NCI-H226 (cell line): ENCODE data around the gene NEK4.
A peak's percentile ranks its signal among the peaks of the same experiment; 100 is the strongest.
"Not testable (repeated sequence)": the region's sequence is repeated elsewhere in the genome, so short reads cannot be mapped to it uniquely, and the experiment has no call there.

Source experiments
- DNase-seq: peaks from one replicate; pipeline ENCODE4 v3.0.0-alpha.2; 2015

The NEK4 gene

GRCh38 chr3:52777959-52778805 is 7.4 kb upstream of the NEK4 start:
- DNase-seq, result no peak

GRCh38 chr3:52777127-52777958 is 6.6 kb upstream of the NEK4 start, which contains the start of gene ITIH1:
Gene ITIH1 (plus strand): TSS chr3:52777599. CDS start chr3:52777616, 17 bp downstream.
- no peak for DNase-seq

GRCh38 chr3:52776486-52776885 is 5.7 kb upstream of the NEK4 start:
- not testable (repeated sequence) for DNase-seq

DNA sequence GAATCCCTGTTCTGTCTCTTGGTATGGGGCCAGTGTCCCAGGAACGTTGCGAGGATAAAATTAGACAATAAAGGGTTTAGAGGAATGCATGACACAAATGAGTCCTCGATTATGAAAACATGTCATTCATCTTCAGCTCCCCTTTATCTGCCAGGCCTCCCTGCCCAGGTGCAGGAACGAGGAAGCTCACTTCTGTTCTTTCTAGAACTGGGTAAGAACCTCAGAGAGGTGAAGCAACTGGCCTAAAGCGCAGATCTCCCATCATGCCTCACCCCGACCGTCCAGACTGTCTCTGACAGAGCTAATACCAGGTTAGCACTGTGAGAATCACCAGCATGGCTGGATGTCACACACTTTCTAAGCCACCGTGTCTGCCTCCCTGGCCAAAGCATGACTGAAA is 5.1 kb upstream of the NEK4 start:
- DNase-seq, result no peak

DNA sequence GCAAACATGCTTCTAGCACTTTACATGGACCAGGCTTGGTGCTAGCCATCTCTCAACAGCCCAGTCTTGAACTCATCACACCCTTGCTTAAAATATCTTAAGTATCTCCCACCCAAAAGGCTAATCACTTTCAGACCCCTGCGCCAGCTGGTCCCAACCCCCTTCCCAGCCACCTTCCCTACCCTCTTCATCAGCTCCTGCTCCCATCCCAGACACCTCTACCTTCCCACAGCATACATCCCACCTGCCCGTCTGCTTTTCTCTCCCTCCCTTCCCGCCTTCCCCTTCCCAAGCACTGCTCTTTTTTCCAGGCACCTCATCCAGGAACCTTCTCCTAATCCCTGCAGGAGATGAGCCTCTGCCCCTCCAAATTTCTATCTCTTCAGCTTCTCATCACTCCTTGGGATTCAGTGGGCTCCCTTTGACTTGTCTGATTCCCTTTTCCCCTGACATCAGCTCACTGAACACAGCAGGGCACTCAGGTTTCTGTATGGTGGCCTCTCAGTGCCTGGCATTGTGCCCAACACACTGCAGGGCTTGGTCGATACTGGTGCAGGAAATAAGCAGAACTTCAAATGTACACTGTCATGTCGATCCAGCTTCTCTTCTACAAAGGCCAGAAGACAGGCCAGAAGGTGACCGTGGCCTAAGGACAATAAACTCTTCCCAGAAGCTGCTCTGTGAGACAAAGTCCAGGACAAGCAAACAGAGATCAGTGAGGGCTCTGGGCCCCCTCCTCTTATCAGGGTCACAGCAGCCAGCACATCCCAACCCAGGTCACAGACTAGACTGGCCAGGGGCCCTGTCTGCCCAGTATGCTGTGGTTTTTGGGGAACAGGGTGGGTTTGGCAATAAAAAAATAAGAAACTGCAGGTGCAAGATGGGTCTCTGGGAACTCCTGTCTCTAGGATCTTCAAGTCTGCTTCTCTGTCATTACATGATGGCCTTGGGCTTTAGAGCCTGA is 4.4 kb upstream of the NEK4 start:
- no peak for DNase-seq

DNA sequence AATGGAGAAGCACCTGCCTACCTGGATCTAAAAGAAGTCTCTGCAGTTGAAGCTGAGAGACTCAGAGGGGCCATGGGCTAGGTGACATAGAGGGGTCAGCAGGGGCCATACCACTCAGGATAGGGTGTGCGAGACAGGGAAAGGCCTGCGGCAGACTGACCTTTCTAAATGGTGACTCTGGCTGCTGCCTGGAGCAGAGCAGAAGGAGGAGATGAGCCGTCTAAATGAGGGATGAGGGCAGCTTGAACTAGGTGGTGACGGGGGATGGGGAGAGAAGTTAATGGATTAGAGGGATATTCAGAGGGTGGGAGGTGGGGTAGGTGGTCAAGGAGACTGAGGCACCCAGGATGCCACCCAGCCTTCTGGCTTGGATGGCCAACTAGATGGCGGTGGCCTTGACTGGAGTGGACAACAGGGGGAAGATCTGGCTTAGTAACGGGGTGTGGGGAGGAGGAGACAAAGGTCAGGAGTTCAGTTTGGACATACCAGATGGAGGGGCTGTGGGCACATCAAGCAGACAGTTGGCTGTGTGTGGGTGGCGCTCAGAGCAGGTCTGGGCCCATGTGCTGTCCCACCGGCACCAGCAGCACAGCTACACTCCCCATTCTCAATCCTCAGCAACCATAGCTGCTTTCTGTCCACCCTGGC is 3.5 kb upstream of the NEK4 start:
- no peak for DNase-seq

DNA sequence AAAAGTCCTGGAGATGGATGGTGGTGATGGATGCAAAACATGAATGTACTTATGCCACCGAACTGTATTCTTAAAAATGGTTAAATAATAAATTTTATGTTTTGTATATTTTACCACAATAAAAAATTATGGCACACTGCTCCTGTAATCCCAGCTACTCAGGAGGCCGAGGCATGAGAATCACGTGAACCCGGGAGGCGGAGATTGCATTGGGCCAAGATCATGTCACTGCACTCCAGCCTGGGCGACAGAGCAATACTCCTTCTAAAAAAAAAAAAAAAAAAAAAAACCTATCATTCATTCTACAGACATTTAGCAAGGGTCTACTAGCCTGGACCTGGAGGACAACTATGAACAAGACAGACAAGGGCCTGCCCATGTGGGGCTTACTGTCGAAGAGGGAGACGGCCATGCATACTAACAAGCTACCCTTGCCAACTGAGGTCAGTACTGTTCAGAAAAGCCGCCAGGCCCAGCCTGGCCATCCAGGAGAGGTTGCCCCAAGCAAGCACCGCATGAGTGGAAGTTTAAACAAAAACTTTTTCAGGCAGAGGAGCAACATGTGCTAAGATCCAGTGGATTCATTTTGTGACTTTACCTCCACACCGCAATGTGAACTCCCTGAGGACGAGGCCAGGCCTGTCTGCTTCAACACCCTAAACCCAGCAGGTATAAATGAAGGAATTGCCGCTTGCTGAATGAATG is 2.8 kb upstream of the NEK4 start:
- no peak for DNase-seq

GRCh38 chr3:52771702-52772101 is 962 bp upstream of the NEK4 start:
- DNase-seq, result no peak

DNA sequence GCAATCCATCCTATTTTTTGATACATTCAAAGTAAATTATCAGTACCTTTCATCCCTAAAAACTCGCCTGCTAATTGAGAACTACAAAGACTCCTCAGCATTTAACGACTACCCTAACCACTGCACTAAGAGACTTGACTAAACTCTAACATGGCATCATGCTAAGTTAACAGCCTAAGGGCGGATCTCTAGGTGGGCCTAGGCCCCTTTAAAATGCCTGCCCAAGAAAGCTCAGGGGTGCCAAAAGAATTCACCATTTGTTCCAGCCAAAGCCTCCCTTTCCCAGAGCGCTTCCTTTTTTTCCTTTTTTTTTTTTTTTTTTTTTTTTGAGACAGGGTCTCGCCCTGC is 568 bp upstream of the NEK4 start:
- no peak for DNase-seq

- no peak for DNase-seq
Observed at GRCh38 chr3:52769786-52770455, 819 bp downstream of the NEK4 start.

GRCh38 chr3:52763466-52763865 is 7.3 kb downstream of the NEK4 start:
- peak; percentile 12 for DNase-seq

DNA sequence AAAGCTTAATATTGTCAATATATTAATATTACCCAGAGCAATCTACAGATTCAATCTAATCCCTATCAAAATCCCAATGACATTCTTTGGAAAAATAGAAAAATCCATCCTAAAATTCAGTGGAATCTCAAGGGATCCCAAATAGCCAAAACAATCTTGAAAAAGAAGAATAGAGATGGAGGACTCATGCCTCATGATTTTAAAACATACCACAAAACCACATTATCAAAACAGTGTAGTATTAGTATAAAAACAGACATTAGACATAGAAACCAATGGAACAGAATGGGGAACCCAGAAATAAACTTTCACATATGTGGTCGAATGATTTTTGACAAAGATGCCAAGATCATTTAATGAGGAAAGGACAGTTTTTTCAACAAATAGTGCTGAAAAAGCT is 14.6 kb downstream of the NEK4 start:
- DNase-seq, result no peak

DNA sequence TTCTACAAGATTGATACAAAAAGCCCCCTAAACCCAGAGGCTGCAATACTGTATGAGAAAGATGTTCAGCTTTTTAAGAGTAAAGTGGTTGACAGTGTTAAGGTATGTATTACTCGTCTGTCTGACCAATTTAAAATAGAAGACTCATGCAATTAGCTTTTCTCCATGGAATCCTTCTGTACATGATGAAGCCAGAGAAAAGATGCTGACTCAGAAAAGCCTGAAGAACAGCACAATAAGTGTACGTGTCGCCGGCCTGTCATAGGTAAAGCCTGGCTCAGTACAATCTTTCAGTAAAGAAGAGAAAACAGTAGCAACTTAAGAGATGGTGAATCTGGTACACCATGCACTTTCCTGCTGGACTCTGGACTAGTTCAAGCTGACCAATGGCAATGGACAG is 16.4 kb downstream of the NEK4 start:
- no peak for DNase-seq

DNA sequence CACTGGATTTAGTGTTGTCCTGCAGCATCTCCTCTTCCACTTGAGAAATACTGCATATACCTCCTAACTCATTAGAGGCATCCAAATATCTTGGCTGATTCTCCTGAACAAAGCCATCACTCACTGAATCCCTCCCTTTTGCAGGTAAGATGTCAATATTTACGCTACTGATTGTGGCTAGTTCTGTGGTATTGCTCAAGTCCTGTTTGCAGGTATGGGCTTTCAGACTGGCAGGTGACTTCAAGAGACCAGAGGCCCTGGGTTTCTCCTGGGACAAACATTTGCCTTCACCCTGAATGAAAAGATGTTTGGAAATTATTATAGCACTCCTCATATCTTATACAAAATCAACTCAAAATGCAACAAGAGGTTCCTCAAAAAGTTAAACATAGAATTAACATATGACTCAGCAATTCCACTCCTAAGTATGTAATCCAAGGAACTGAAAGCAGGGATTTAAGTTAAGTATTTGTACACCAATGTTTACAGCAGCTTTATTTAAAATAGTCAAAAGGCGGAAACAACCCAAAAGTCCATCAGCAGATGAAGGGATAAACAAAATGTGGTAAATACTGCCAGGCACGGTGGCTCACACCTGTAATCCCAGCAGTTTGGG is 18.6 kb downstream of the NEK4 start:
- no peak for DNase-seq

DNA sequence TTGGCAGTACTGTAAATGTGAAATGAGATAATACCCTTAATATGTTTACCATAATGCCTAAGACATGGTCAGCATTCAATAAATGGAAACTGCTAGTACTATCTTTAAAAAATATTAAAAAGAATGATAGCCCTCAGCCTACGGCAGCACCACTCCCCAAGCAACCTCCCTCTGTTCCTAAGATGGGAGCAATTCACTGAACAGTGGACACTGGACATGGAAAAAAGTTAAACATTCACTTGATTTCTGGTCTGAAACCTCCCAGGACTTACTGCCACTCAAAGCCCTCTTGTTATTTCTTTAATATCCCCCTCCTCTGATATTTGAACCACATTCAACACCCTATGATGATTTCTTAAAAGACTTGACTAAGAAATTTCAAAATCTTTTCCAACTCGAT is 27.0 kb downstream of the NEK4 start:
- DNase-seq, result no peak

DNA sequence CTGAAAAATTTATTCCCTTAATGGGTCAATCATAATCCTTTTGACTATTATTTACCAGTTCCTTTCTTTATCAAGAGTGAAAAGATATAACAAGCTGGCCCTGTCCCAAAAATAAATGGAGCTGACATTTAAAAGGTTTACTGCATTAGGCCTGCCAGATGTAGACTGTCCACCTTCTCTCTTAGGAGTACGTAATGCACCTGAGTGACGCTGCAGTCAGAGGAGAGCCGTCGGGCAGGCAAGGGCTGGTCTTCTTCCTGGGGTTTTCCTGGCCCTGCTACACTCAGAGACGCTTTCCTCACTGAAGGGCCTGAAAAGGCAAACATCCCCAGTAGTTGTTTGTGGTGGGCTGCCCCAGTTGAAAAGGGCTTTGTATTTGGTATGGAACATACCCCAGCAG is 27.6 kb downstream of the NEK4 start:
- DNase-seq, result no peak

- no peak for DNase-seq
Observed at GRCh38 chr3:52742418-52743041, 28.2 kb downstream of the NEK4 start.

DNA sequence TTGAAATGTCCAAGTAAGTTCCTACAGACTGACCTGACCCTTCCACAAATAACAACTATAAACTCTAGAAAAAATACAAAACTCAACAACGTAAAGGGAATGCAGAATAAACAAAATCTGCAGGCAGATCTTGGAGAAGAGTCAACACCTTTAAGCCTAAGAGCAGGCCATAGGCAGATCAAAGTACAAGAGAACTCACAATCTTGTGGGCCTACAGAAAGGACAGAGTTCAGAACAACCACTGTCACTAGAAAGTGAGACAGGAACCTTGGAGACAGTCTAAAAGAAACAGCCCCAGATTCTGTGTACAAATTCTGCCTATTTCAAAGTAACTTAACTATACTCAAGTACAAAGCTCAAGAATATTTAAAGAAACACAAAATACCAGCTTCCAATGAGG is 31.0 kb downstream of the NEK4 start:
- no peak for DNase-seq

DNA sequence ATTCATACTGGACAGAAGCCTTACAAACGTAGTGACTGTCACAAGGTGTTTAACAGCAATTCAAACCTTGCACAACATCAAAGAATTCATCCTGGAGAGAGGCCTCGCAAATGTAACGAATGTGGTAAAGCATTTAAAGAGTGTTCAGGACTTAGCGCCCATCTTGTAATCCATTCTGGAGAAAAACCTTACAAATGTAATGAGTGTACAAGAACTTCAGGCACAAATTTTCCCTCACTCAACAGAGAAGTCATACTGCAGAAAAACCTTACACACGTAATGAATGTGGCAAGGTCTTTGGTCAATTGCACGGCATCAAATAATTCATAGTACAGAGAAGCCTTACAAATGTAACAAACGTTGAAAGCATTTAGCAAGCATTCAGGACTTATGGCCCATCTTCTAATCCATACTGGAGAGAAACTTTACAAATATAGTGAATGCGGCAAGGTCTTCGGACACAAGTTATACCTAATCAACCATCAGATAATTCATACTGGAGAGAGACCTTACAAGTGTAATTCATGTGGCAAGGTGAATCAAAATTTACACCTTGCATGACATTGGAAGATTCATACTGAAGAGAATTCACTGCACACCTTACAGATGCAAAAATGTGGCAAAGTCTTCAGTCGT is 37.4 kb downstream of the NEK4 start:
- DNase-seq, result no peak

- no peak for DNase-seq
Observed at GRCh38 chr3:52731590-52731989, 39.1 kb downstream of the NEK4 start.
